ENCODE results near the gene CDC42EP2.

GRCh38 chr11:65277631-65278277, 36.9 kb upstream of the CDC42EP2 start:
- TF ChIP-seq CTCF (IDR thresholded peaks at IDR 0.05) (no peak), POLR2A (IDR thresholded peaks at IDR 0.05) (no peak)
